ENCODE data around the gene CYB5R3.
"Not testable (repeated sequence)": the region's sequence is repeated elsewhere in the genome, so short reads cannot be mapped to it uniquely, and the experiment has no call there.

Gene CYB5R3

GRCh38 chr22:42596336-42596735 is 52.9 kb downstream of the CYB5R3 start:
- no peak for DNase-seq

GRCh38 chr22:42595434-42595833 is 53.8 kb downstream of the CYB5R3 start:
- no peak for DNase-seq

GRCh38 chr22:42591987-42592386 is 57.2 kb downstream of the CYB5R3 start:
- no peak for DNase-seq

GRCh38 chr22:42587588-42588175 is 61.5 kb downstream of the CYB5R3 start:
- no peak for DNase-seq

GRCh38 chr22:42586381-42586780 is 62.8 kb downstream of the CYB5R3 start:
- no peak for DNase-seq

- DNase-seq: no peak
Observed at GRCh38 chr22:42585096-42585495, 64.1 kb downstream of the CYB5R3 start.

GRCh38 chr22:42584364-42584940 is 64.7 kb downstream of the CYB5R3 start:
- DNase-seq: no peak

GRCh38 chr22:42582987-42583386 is 66.2 kb downstream of the CYB5R3 start:
- no peak for DNase-seq

- peak; percentile 62 for DNase-seq
Observed at GRCh38 chr22:42581762-42582716, 67.2 kb downstream of the CYB5R3 start.

- not testable (repeated sequence) for DNase-seq
Observed at GRCh38 chr22:42581194-42581761, 67.9 kb downstream of the CYB5R3 start.

GRCh38 chr22:42580040-42580439 is 69.2 kb downstream of the CYB5R3 start:
- DNase-seq: not testable (repeated sequence)

- DNase-seq: no peak
Observed at GRCh38 chr22:42577623-42578240, 71.5 kb downstream of the CYB5R3 start.

- not testable (repeated sequence) for DNase-seq
Observed at GRCh38 chr22:42577141-42577540, 72.1 kb downstream of the CYB5R3 start.

GRCh38 chr22:42575996-42576574 is 73.1 kb downstream of the CYB5R3 start:
- DNase-seq: not testable (repeated sequence)

- DNase-seq: not testable (repeated sequence)
Observed at GRCh38 chr22:42574468-42574867, 74.7 kb downstream of the CYB5R3 start.

GRCh38 chr22:42574046-42574445 is 75.1 kb downstream of the CYB5R3 start:
- not testable (repeated sequence) for DNase-seq

GRCh38 chr22:42571068-42571467 is 78.1 kb downstream of the CYB5R3 start:
- not testable (repeated sequence) for DNase-seq

- not testable (repeated sequence) for DNase-seq
Observed at GRCh38 chr22:42570580-42570979, 78.6 kb downstream of the CYB5R3 start.

- not testable (repeated sequence) for DNase-seq
Observed at GRCh38 chr22:42567950-42568349, 81.2 kb downstream of the CYB5R3 start.
